Natural killer cell (primary cell): ENCODE results near the gene TRIB2. TPM values are rescaled to one million over a fixed set of nuclear protein-coding genes. Genes with fewer than 3 reads are reported as not detected.

Experiments
- ATAC-seq, 3 donors: fragments of 150-1000 bp in 2 of 3; fragments of 200-7000 bp in 1 of 3; cut with Tn5 transposase; 1 replicate in 1 of 3; 2 replicates in 2 of 3; pipeline ENCODE4 v1.10.0; 2021; ENCODE audit warnings: mild to moderate bottlenecking in 2 of 3, moderate library complexity in 2 of 3
- DNase-seq, 2 donors: peaks; one replicate each; pipeline versions ENCODE4 v3.0.0 to v3.0.0-alpha.2; 2013 to 2021; ENCODE audit warnings: mixed read lengths in 1 of 2
- H3K27ac ChIP-seq: one replicate; pipeline ENCODE4 v1.5.1; 2013; ENCODE audit warnings: mild to moderate bottlenecking, low read length
- H3K27me3 ChIP-seq: one replicate; pipeline ENCODE4 v1.6.1; 2013; ENCODE audit warnings: low read length; ENCODE audit not compliant: control insufficient read depth, insufficient read depth
- H3K36me3 ChIP-seq: one replicate; pipeline ENCODE4 v1.6.1; 2013; ENCODE audit warnings: low read length; ENCODE audit not compliant: control insufficient read depth, insufficient read depth
- H3K4me1 ChIP-seq: one replicate; pipeline ENCODE4 v1.6.1; 2013; ENCODE audit warnings: low read length; ENCODE audit not compliant: control insufficient read depth, insufficient read depth
- H3K4me3 ChIP-seq: one replicate; pipeline ENCODE4 v1.5.1; 2013; ENCODE audit warnings: low read length
- H3K9me3 ChIP-seq: one replicate; pipeline ENCODE4 v1.6.1; 2013; ENCODE audit warnings: low read length; ENCODE audit not compliant: control insufficient read depth, insufficient read depth
- H3K27ac Mint-ChIP-seq, 2 donors: one replicate each; pipeline ENCODE4 v1.8.0; 2022; ENCODE audit warnings: mild to moderate bottlenecking in 2 of 2, mixed read lengths in 2 of 2, moderate library complexity in 1 of 2
- H3K27me3 Mint-ChIP-seq, 2 donors: one replicate each; pipeline ENCODE4 v1.8.0; 2022; ENCODE audit warnings: low read depth in 2 of 2, mixed read lengths in 2 of 2
- H3K36me3 Mint-ChIP-seq: one replicate; pipeline ENCODE4 v1.8.0; 2022; ENCODE audit warnings: mixed read lengths
- H3K4me1 Mint-ChIP-seq, 2 donors: one replicate each; pipeline ENCODE4 v1.8.0; 2022; ENCODE audit warnings: mixed read lengths in 2 of 2
- H3K4me3 Mint-ChIP-seq: one replicate; pipeline ENCODE4 v1.8.0; 2022; ENCODE audit warnings: mild to moderate bottlenecking, moderate library complexity, mixed read lengths
- H3K9me3 Mint-ChIP-seq, 2 donors: one replicate each; pipeline ENCODE4 v1.8.0; 2022; ENCODE audit warnings: mixed read lengths in 2 of 2
- WGBS: methylation state at CpG from one replicate; pipeline ENCODE4 v1.1.7; 2013; ENCODE audit warnings: missing lambda C conversion rate; ENCODE audit not compliant: insufficient coverage; 5-methylcytosine and 5-hydroxymethylcytosine counted together
- intact Hi-C: fragments of 100-400 bp; cut with micrococcal nuclease; formaldehyde crosslinking; loops from one replicate; pipeline ENCODE4 v1.14.2; 2022
- total RNA-seq, 4 donors: library from RNA; stranded (reverse); fragments of 120-200 nt in 1 of 4; gene quantifications; one replicate each; pipeline versions ENCODE4 v1.2.3 to v1.2.4, GENCODE V29; 2013 to 2022
- TF ChIP-seq, protein P1 (sequence below): fragments of 200-600 bp; IDR thresholded peaks from one replicate; pipeline ENCODE4 v1.8.0; 2022; ENCODE audit warnings: antibody characterized with exemption

Gene TRIB2
- total RNA-seq, 3 donors from 2014 or later (not counting 1 experiment from before 2014, with no cell fraction given), result 68.1 to 87.4 (median 84.5) TPM

GRCh38 chr2:12761104-12761503 is 44.4 kb downstream of the TRIB2 start:
- no peak overlapping the region for H3K27ac ChIP-seq
- no peaks in the 10 kb centered on the region for H3K9me3 Mint-ChIP-seq
- ATAC-seq (no peak), DNase-seq (peak in 1 of 2 donors; percentile 16)
- H3K27ac Mint-ChIP-seq, result no peak overlapping the region
- no peaks in the 10 kb centered on the region for H3K36me3 ChIP-seq
- H3K4me1 ChIP-seq, result no peaks in the 10 kb centered on the region
- no peaks in the 10 kb centered on the region for H3K9me3 ChIP-seq
- H3K27me3 ChIP-seq, result no peaks in the 10 kb centered on the region
- TF ChIP-seq, protein P1, sequence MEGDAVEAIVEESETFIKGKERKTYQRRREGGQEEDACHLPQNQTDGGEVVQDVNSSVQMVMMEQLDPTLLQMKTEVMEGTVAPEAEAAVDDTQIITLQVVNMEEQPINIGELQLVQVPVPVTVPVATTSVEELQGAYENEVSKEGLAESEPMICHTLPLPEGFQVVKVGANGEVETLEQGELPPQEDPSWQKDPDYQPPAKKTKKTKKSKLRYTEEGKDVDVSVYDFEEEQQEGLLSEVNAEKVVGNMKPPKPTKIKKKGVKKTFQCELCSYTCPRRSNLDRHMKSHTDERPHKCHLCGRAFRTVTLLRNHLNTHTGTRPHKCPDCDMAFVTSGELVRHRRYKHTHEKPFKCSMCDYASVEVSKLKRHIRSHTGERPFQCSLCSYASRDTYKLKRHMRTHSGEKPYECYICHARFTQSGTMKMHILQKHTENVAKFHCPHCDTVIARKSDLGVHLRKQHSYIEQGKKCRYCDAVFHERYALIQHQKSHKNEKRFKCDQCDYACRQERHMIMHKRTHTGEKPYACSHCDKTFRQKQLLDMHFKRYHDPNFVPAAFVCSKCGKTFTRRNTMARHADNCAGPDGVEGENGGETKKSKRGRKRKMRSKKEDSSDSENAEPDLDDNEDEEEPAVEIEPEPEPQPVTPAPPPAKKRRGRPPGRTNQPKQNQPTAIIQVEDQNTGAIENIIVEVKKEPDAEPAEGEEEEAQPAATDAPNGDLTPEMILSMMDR, result no peak
- no peaks in the 10 kb centered on the region for H3K4me1 Mint-ChIP-seq
- no peaks in the 10 kb centered on the region for H3K36me3 Mint-ChIP-seq
- intact Hi-C loops, result no loop called here
- no peak overlapping the region for H3K4me3 ChIP-seq
- WGBS, result 28% methylated on average over 6 of the region's 6 CpGs
- no peak overlapping the region for H3K4me3 Mint-ChIP-seq
- peaks cover 10 to 29% of the 10 kb centered on the region in 2 donors for H3K27me3 Mint-ChIP-seq

DNA sequence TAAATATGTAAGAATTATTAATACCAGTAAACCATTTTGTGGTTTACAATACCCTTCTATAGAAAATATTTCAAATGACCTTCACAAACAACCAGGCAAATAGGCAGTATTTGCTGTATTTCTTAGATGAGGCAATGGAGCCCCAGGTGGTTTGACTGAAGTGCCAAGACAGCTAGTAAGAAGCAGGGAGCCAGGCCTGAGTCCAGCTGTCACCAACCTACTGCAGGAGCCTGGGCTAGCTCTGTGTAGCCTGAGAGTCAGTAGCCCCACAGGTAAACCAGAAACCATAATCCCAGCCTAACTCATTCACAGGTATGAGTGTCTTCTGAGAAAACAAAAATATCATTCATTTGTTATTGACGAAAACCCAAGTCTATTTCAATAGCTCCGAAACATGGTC is 45.6 kb downstream of the TRIB2 start:
- Mint-ChIP-seq H3K36me3 (no peaks in the 10 kb centered on the region), H3K27ac (no peak overlapping the region), H3K4me1 (no peaks in the 10 kb centered on the region), H3K27me3 (peaks cover 7 to 29% of the 10 kb centered on the region in 2 donors), H3K4me3 (no peak overlapping the region), H3K9me3 (no peaks in the 10 kb centered on the region)
- H3K4me1 ChIP-seq, result no peaks in the 10 kb centered on the region
- H3K9me3 ChIP-seq, result no peaks in the 10 kb centered on the region
- TF ChIP-seq, protein P1, result no peak
- H3K36me3 ChIP-seq, result no peaks in the 10 kb centered on the region
- ATAC-seq, result no peak
- no peak for DNase-seq
- intact Hi-C loops, result no loop called here
- no peaks in the 10 kb centered on the region for H3K27me3 ChIP-seq
- no peak overlapping the region for H3K27ac ChIP-seq
- 94% methylated on average over 2 of the region's 2 CpGs for WGBS
- no peak overlapping the region for H3K4me3 ChIP-seq

- Mint-ChIP-seq H3K9me3 (no peaks in the 10 kb centered on the region), H3K4me1 (no peaks in the 10 kb centered on the region), H3K27me3 (peaks cover 11 to 29% of the 10 kb centered on the region in 2 donors), H3K36me3 (no peaks in the 10 kb centered on the region), H3K27ac (no peak overlapping the region), H3K4me3 (no peak overlapping the region)
- no peaks in the 10 kb centered on the region for H3K36me3 ChIP-seq
- WGBS, result 88% methylated on average over 4 of the region's 4 CpGs
- no peaks in the 10 kb centered on the region for H3K27me3 ChIP-seq
- no peaks in the 10 kb centered on the region for H3K9me3 ChIP-seq
- TF ChIP-seq, protein P1, result no peak
- DNase-seq, result no peak
- no peak overlapping the region for H3K27ac ChIP-seq
- no peak overlapping the region for H3K4me3 ChIP-seq
- no peak for ATAC-seq
- intact Hi-C loops, result no loop called here
- H3K4me1 ChIP-seq, result no peaks in the 10 kb centered on the region
These were observed 46.2 kb downstream of the TRIB2 start for GRCh38 chr2:12762976-12763375.

DNA sequence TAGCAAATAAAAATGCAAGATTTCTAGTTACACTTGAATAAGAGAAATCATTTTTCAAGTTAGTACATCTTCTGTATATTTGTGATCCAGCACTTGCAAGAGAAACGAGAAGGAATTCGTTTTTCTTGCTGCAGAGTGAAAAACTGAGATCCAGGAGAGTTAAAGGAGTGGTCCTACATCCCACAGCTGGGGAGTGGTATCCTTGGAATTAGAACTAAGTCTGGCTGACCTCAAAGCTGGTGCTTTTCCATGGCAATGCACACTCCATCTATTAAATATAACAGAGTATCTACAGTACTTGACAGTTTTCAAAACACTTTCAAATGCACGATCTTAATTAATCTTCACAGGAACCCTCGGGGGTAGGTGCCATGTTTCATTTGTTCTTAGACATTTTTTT is 46.8 kb downstream of the TRIB2 start:
- Mint-ChIP-seq H3K9me3 (no peaks in the 10 kb centered on the region), H3K27ac (no peak overlapping the region), H3K4me3 (no peak overlapping the region), H3K4me1 (no peaks in the 10 kb centered on the region), H3K27me3 (peaks cover 13 to 29% of the 10 kb centered on the region in 2 donors), H3K36me3 (no peaks in the 10 kb centered on the region)
- Histone ChIP-seq H3K36me3 (no peaks in the 10 kb centered on the region), H3K27ac (no peak overlapping the region), H3K9me3 (no peaks in the 10 kb centered on the region), H3K27me3 (no peaks in the 10 kb centered on the region), H3K4me1 (no peaks in the 10 kb centered on the region), H3K4me3 (no peak overlapping the region)
- WGBS, result 48% methylated on average over 3 of the region's 4 CpGs
- DNase-seq, result no peak
- intact Hi-C loops, result no loop called here
- TF ChIP-seq, protein P1, result no peak
- no peak for ATAC-seq
